K562 (cell line): Measurements from ENCODE around the gene RAI14. TPM values are rescaled to one million over a fixed set of nuclear protein-coding genes. Genes with fewer than 3 reads are reported as not detected.

Experiments
- ARID1B ChIP-seq: fragments of 450-650 bp; IDR thresholded peaks from 2 replicates; pipeline ENCODE4 v1.6.1; 2016; ENCODE audit warnings: antibody characterized with exemption, mild to moderate bottlenecking, inconsistent platforms
- DPF2 ChIP-seq: fragments of 450-650 bp; IDR thresholded peaks from 2 replicates; pipeline ENCODE4 v1.6.1; 2016
- ETV1 ChIP-seq: fragments of 450-650 bp; conservative IDR thresholded peaks from 2 replicates; pipeline ENCODE4 v1.6.1; 2016; ENCODE audit warnings: missing genetic modification characterization, control low read depth, low read depth, missing compliant biosample characterization
- FOXJ3 ChIP-seq: sonication (generic); formaldehyde crosslinking; IDR thresholded peaks from 2 replicates; pipeline ENCODE4 v1.4.0; 2020; ENCODE audit warnings: mild to moderate bottlenecking, missing genetic modification reagents
- FOXM1 ChIP-seq, 2 experiments: fragments of 450-650 bp in 1 of 2; sonication (generic) in 1 of 2; formaldehyde crosslinking in 1 of 2; IDR thresholded peaks; 2 replicates each; pipeline versions ENCODE4 v1.6.1 to v1.9.0; 2017 to 2022; ENCODE audit warnings: low read depth in 2 of 2, mild to moderate bottlenecking in 2 of 2, missing genetic modification reagents in 1 of 2, moderate library complexity in 1 of 2
- HDAC3 ChIP-seq: fragments of 450-650 bp; IDR thresholded peaks from 2 replicates; pipeline ENCODE4 v1.6.1; 2018; ENCODE audit warnings: borderline replicate concordance, mild to moderate bottlenecking, moderate library complexity; ENCODE audit not compliant: partially characterized antibody
- HOXB6 ChIP-seq: fragments of 250-450 bp; sonication (Bioruptor Pico); IDR thresholded peaks from 2 replicates; pipeline ENCODE4 v1.5.1; 2022; ENCODE audit warnings: mild to moderate bottlenecking, borderline replicate concordance
- JUN ChIP-seq, 2 experiments: sonication (generic) in 1 of 2; formaldehyde crosslinking in 1 of 2; IDR thresholded peaks; 2 replicates each; pipeline versions ENCODE4 v1.6.1 to v1.8.0; 2012 to 2022; ENCODE audit warnings: borderline replicate concordance in 2 of 2, mild to moderate bottlenecking in 2 of 2, improper control_type of control experiment in 1 of 2, low read depth in 1 of 2, low read length in 1 of 2, missing genetic modification reagents in 1 of 2
- LARP7 ChIP-seq: fragments of 450-650 bp; IDR thresholded peaks from 2 replicates; pipeline ENCODE4 v1.6.1; 2016
- MLLT1 ChIP-seq, 2 experiments: fragments of 450-650 bp; IDR thresholded peaks; 2 replicates each; pipeline ENCODE4 v1.6.1; 2016
- NCOA1 ChIP-seq: fragments of 450-650 bp; IDR thresholded peaks from 2 replicates; pipeline ENCODE4 v1.6.1; 2016; ENCODE audit warnings: low read depth
- NR2C1 ChIP-seq, 2 experiments: fragments of 450-650 bp; IDR thresholded peaks; 2 replicates each; pipeline ENCODE4 v1.6.1; 2017; ENCODE audit warnings: mild to moderate bottlenecking in 2 of 2, antibody characterized with exemption in 1 of 2, inconsistent platforms in 1 of 2, missing compliant biosample characterization in 1 of 2, missing genetic modification characterization in 1 of 2
- RFX5 ChIP-seq: IDR thresholded peaks from 2 replicates; pipeline ENCODE4 v1.6.1; 2011; ENCODE audit warnings: low read depth, mild to moderate bottlenecking, improper control_type of control experiment, low read length
- TCF3 ChIP-seq: sonication (generic); formaldehyde crosslinking; IDR thresholded peaks from 2 replicates; pipeline ENCODE4 v1.4.0; 2020; ENCODE audit warnings: mild to moderate bottlenecking, missing genetic modification reagents
- TEAD4 ChIP-seq, 2 experiments: sonication (generic) in 1 of 2; formaldehyde crosslinking in 1 of 2; IDR thresholded peaks; 2 replicates each; pipeline versions ENCODE4 v1.6.1 to v1.8.0; 2012 to 2022; ENCODE audit warnings: borderline replicate concordance in 1 of 2, inconsistent platforms in 1 of 2, low read length in 1 of 2, mild to moderate bottlenecking in 1 of 2, missing genetic modification reagents in 1 of 2
- polyA plus RNA-seq, 8 experiments: library from polyadenylated mRNA; depleted of rRNA in 4 of 8; stranded (reverse) in 5 of 8; unstranded in 3 of 8; fragments of >200 nt; fragmentation: Nextera tagmentation in 2 of 8; fragmentation: Illumina TruSeq in 1 of 8; extraction: Ambion mirVana in 2 of 8; extraction: Trizol in 1 of 8; gene quantifications; 2 replicates each; pipeline versions ENCODE4 v1.2.1 to v1.2.3, GENCODE V29; 2011 to 2014; ENCODE audit warnings: inconsistent platforms in 1 of 8, missing spikeins in 1 of 8
- total RNA-seq, 7 experiments: library from RNA; depleted of rRNA in 6 of 7; stranded (reverse); fragments of >200 nt in 6 of 7; fragmentation: Illumina TruSeq in 2 of 7; extraction: Trizol in 2 of 7; gene quantifications; 2 replicates each; pipeline versions ENCODE4 v1.2.1 to v1.2.3, GENCODE V29; 2011 to 2021; ENCODE audit warnings: low replicate concordance in 1 of 7
- TF ChIP-seq, protein P1 (sequence below), 3 experiments: fragments of 200-800 bp in 1 of 3; fragments of 250-450 bp in 1 of 3; fragments of 450-650 bp in 1 of 3; sonication (Bioruptor Pico) in 1 of 3; sonication (Bioruptor generic) in 1 of 3; formaldehyde crosslinking in 1 of 3; IDR thresholded peaks; 2 replicates each; pipeline versions ENCODE4 v1.6.1 to v1.8.0; 2016 to 2022; ENCODE audit warnings: mild to moderate bottlenecking in 2 of 3, missing genetic modification characterization in 2 of 3, missing compliant biosample characterization in 1 of 3, moderate library complexity in 1 of 3
- TF ChIP-seq, protein P2 (sequence below): fragments of 450-650 bp; IDR thresholded peaks from 2 replicates; pipeline ENCODE4 v1.6.1; 2016

Gene RAI14
- total and polyA plus RNA-seq, 9 of the 15 experiments (the other 6 are each of a cell fraction or from before 2014, with no cell fraction given): 11.3 to 82.5 (median 34.8) TPM

- peak; percentile 75; the same call in 1 of the 2 replicates for TF ChIP-seq JUN (IDR thresholded peaks at IDR 0.05; ENCODE audit: borderline replicate concordance, low read depth, low read length)
- no peak for TF ChIP-seq JUN (CRISPR knock-in tag; IDR thresholded peaks at IDR 0.05; ENCODE audit: borderline replicate concordance)
- TF ChIP-seq MLLT1 (IDR thresholded peaks at IDR 0.05): 0 out of 4 replicates have a peak, but pooled peaks of 1 of the 2 experiments have one; percentile 34
- TF ChIP-seq TEAD4 (IDR thresholded peaks at IDR 0.05; ENCODE audit: low read length): peak; percentile 99
- TF ChIP-seq TEAD4 (CRISPR knock-in tag; IDR thresholded peaks at IDR 0.05; ENCODE audit: borderline replicate concordance): no peak
- no peak for TF ChIP-seq HOXB6 (CRISPR knock-in tag)
- TF ChIP-seq LARP7: no peak
- 0 out of 2 replicates have a peak, but pooled peaks have one; percentile 41 for TF ChIP-seq ETV1
- peak; percentile 94 for TF ChIP-seq NCOA1
- TF ChIP-seq HDAC3: peak; percentile 89
- TF ChIP-seq FOXM1 (IDR thresholded peaks at IDR 0.05; ENCODE audit: low read depth): peak; percentile 98
- no peak for TF ChIP-seq FOXM1 (CRISPR knock-in tag; IDR thresholded peaks at IDR 0.05; ENCODE audit: low read depth)
- no peak for TF ChIP-seq RFX5
- TF ChIP-seq, protein P1, sequence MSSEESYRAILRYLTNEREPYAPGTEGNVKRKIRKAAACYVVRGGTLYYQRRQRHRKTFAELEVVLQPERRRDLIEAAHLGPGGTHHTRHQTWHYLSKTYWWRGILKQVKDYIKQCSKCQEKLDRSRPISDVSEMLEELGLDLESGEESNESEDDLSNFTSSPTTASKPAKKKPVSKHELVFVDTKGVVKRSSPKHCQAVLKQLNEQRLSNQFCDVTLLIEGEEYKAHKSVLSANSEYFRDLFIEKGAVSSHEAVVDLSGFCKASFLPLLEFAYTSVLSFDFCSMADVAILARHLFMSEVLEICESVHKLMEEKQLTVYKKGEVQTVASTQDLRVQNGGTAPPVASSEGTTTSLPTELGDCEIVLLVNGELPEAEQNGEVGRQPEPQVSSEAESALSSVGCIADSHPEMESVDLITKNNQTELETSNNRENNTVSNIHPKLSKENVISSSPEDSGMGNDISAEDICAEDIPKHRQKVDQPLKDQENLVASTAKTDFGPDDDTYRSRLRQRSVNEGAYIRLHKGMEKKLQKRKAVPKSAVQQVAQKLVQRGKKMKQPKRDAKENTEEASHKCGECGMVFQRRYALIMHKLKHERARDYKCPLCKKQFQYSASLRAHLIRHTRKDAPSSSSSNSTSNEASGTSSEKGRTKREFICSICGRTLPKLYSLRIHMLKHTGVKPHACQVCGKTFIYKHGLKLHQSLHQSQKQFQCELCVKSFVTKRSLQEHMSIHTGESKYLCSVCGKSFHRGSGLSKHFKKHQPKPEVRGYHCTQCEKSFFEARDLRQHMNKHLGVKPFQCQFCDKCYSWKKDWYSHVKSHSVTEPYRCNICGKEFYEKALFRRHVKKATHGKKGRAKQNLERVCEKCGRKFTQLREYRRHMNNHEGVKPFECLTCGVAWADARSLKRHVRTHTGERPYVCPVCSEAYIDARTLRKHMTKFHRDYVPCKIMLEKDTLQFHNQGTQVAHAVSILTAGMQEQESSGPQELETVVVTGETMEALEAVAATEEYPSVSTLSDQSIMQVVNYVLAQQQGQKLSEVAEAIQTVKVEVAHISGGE (CRISPR knock-in tag; IDR thresholded peaks at IDR 0.05): peak in 1 of 3 experiments; percentile 90; a peak in 2 of 6 replicates
- TF ChIP-seq ARID1B: peak; percentile 100
- TF ChIP-seq, protein P2, sequence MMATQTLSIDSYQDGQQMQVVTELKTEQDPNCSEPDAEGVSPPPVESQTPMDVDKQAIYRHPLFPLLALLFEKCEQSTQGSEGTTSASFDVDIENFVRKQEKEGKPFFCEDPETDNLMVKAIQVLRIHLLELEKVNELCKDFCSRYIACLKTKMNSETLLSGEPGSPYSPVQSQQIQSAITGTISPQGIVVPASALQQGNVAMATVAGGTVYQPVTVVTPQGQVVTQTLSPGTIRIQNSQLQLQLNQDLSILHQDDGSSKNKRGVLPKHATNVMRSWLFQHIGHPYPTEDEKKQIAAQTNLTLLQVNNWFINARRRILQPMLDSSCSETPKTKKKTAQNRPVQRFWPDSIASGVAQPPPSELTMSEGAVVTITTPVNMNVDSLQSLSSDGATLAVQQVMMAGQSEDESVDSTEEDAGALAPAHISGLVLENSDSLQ: peak; percentile 91
- peak; percentile 100 for TF ChIP-seq DPF2
- no peak for TF ChIP-seq FOXJ3 (CRISPR knock-in tag)
- TF ChIP-seq NR2C1 (IDR thresholded peaks at IDR 0.05): no peak
- TF ChIP-seq NR2C1 (tag; IDR thresholded peaks at IDR 0.05): peak; percentile 48; the same call in 1 of the 2 replicates
- TF ChIP-seq TCF3: peak; percentile 99
Measured at GRCh38 chr5:34699155-34700077, 43.3 kb downstream of the RAI14 start (continued).
